Measurements from ENCODE around the gene PLAC1.

Gene PLAC1

GRCh38 chrX:134592303-134592702, 66.0 kb downstream of the PLAC1 start:
- DNase-seq, result no peak
- TF ChIP-seq CTCF (IDR thresholded peaks at IDR 0.05), result no peak
- H3K27ac Mint-ChIP-seq, result no peak overlapping the region
- H3K4me1 Mint-ChIP-seq, result peaks cover 9% of the 10 kb centered on the region
- H3K27me3 Mint-ChIP-seq (ENCODE audit: low read depth, poor library complexity), result no peaks in the 10 kb centered on the region
- H3K4me3 Mint-ChIP-seq, result no peak overlapping the region
- H3K9me3 Mint-ChIP-seq, result peaks cover 30% of the 10 kb centered on the region
- H3K36me3 Mint-ChIP-seq (ENCODE audit: low read depth), result peaks cover 4% of the 10 kb centered on the region

GRCh38 chrX:134591502-134591901, 66.8 kb downstream of the PLAC1 start:
- TF ChIP-seq CTCF (IDR thresholded peaks at IDR 0.05), result no peak
- no peak for DNase-seq
- H3K4me1 Mint-ChIP-seq, result peaks cover 9% of the 10 kb centered on the region
- no peaks in the 10 kb centered on the region for H3K27me3 Mint-ChIP-seq (ENCODE audit: low read depth, poor library complexity)
- H3K9me3 Mint-ChIP-seq, result peaks cover 27% of the 10 kb centered on the region
- no peak overlapping the region for H3K27ac Mint-ChIP-seq
- H3K4me3 Mint-ChIP-seq, result no peak overlapping the region
- H3K36me3 Mint-ChIP-seq (ENCODE audit: low read depth), result peaks cover 4% of the 10 kb centered on the region

GRCh38 chrX:134588806-134589205, 69.5 kb downstream of the PLAC1 start:
- H3K4me3 Mint-ChIP-seq, result no peak overlapping the region
- DNase-seq, result no peak
- H3K27me3 Mint-ChIP-seq (ENCODE audit: low read depth, poor library complexity), result no peaks in the 10 kb centered on the region
- H3K4me1 Mint-ChIP-seq, result peaks cover 19% of the 10 kb centered on the region
- H3K36me3 Mint-ChIP-seq (ENCODE audit: low read depth), result peaks cover 4% of the 10 kb centered on the region
- H3K27ac Mint-ChIP-seq, result no peak overlapping the region
- TF ChIP-seq CTCF (IDR thresholded peaks at IDR 0.05), result no peak
- peaks cover 45% of the 10 kb centered on the region for H3K9me3 Mint-ChIP-seq

- H3K27ac Mint-ChIP-seq, result no peak overlapping the region
These were observed 77.4 kb downstream of the PLAC1 start for GRCh38 chrX:134580907-134581306.

GRCh38 chrX:134573683-134574035, 84.6 kb downstream of the PLAC1 start:
- Mint-ChIP-seq H3K27me3 (ENCODE audit: low read depth, poor library complexity) (peaks cover 5% of the 10 kb centered on the region), H3K4me3 (no peak overlapping the region), H3K4me1 (peaks cover 42% of the 10 kb centered on the region), H3K36me3 (ENCODE audit: low read depth) (no peaks in the 10 kb centered on the region), H3K27ac (no peak overlapping the region), H3K9me3 (peaks cover 63% of the 10 kb centered on the region)
- no peak for DNase-seq
- TF ChIP-seq CTCF (IDR thresholded peaks at IDR 0.05), result no peak

More at GRCh38 chrX:134580907-134581306, 77.4 kb downstream of the PLAC1 start:
- no peak overlapping the region for H3K4me3 Mint-ChIP-seq
- H3K9me3 Mint-ChIP-seq, result peaks cover 41% of the 10 kb centered on the region
- DNase-seq, result no peak
- no peaks in the 10 kb centered on the region for H3K36me3 Mint-ChIP-seq (ENCODE audit: low read depth)
- H3K4me1 Mint-ChIP-seq, result peaks cover 23% of the 10 kb centered on the region
- TF ChIP-seq CTCF (IDR thresholded peaks at IDR 0.05), result no peak
- H3K27me3 Mint-ChIP-seq (ENCODE audit: low read depth, poor library complexity), result peaks cover 2% of the 10 kb centered on the region

GRCh38 chrX:134572816-134573682, 85.2 kb downstream of the PLAC1 start:
- peaks cover 64% of the 10 kb centered on the region for H3K9me3 Mint-ChIP-seq
- H3K27me3 Mint-ChIP-seq (ENCODE audit: low read depth, poor library complexity), result peaks cover 5% of the 10 kb centered on the region
- H3K36me3 Mint-ChIP-seq (ENCODE audit: low read depth), result no peaks in the 10 kb centered on the region
- H3K27ac Mint-ChIP-seq, result no peak overlapping the region
- no peak for DNase-seq
- H3K4me3 Mint-ChIP-seq, result no peak overlapping the region
- peaks cover 48% of the 10 kb centered on the region for H3K4me1 Mint-ChIP-seq
- no peak for TF ChIP-seq CTCF (IDR thresholded peaks at IDR 0.05)

All from nephron progenitor cell (in vitro differentiated cells).